SJCRH30 (cell line): ENCODE measurements around the gene MIAT. TPM values are rescaled to one million over a fixed set of nuclear protein-coding genes. Genes with fewer than 3 reads are reported as not detected.

Experiments
- total RNA-seq: library from RNA; depleted of rRNA; stranded (reverse); fragments of >200 nt; shearing (Covaris generic); gene quantifications from 2 replicates; pipeline ENCODE4 v1.2.3, GENCODE V29; 2014; rRNA removed

MIAT gene
- total RNA-seq, 1 experiment from 2014 or later = 1.9 TPM

Other genes with a start within 250 kb of the MIAT start
- 3.5 and 4.0 TPM in 2 replicates for gene ASPHD2, start 228.3 kb upstream of the MIAT start, total RNA-seq
- gene HPS4, start 173.8 kb upstream of the MIAT start, total RNA-seq = 19.9 and 28.1 TPM in 2 replicates
- gene SRRD, start 173.7 kb upstream of the MIAT start, total RNA-seq = 14.4 and 17.8 TPM in 2 replicates
- gene TFIP11, start 145.1 kb upstream of the MIAT start, total RNA-seq = 23.4 and 26.8 TPM in 2 replicates
- gene TPST2, start 67.5 kb upstream of the MIAT start, total RNA-seq = 14.3 and 15.0 TPM in 2 replicates
- gene CRYBB1, start 39.6 kb upstream of the MIAT start, total RNA-seq = 0.30 and 0.48 TPM in 2 replicates
- gene CRYBA4, start 35.6 kb upstream of the MIAT start, total RNA-seq = 0.22 TPM in 1 of 2 replicates, not detected in the other